ENCODE data around the gene MOB1B. TPM values are rescaled to one million over a fixed set of nuclear protein-coding genes. Genes with fewer than 3 reads are reported as not detected.

The MOB1B gene
- total RNA-seq, 1 donor, result 15.5 TPM

DNA sequence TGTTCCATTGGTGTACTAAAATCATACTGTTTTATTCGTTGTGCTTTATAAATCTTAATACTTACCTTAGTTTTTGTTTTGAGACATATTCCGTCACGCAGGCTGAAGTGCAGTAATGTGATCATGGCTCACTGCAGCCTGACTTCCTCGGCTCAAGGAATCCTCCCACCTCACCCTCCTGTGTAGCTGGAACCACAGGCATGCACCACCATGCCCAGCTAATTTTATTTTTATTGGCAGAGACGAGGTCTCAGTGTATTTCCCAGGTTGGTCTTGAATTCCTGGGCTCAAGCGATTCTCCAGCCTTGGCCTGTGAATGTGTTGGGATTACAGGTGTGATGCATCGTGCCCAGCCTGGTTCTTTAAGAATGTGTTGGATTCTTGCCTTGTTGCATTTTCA, 66.9 kb downstream of the MOB1B start:
- DNase-seq (ENCODE audit: low read depth), result no peak
- TF ChIP-seq CTCF (IDR thresholded peaks at IDR 0.05; ENCODE audit: insufficient read depth, low read depth, low read length), result no peak
- H3K4me3 ChIP-seq (ENCODE audit: low read depth, low read length), result no peak overlapping the region

DNA sequence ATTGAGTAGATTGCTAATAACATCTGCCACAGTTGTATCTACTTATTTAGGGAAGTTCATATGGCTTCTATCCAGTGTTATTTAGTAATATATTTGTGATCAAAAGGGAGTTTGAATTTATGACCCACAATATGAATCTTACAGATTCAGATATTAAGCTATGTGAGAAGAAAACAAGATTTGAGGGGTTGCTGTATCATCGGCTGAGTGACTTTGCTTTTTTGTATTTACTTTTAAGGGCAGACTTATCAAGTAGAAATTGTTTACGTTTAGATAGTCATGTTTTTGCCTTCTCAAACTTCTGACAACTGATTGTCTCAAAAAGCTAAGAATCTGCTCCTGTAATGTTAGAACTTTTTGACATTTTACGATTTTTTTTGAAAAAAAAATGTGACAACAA, 74.1 kb downstream of the MOB1B start:
- H3K4me3 ChIP-seq (ENCODE audit: low read depth, low read length), result no peak overlapping the region
- DNase-seq (ENCODE audit: low read depth), result no peak
- TF ChIP-seq CTCF (IDR thresholded peaks at IDR 0.05; ENCODE audit: insufficient read depth, low read depth, low read length), result no peak

- no peak for DNase-seq (ENCODE audit: low read depth)
- no peak overlapping the region for H3K4me3 ChIP-seq (ENCODE audit: low read depth, low read length)
- TF ChIP-seq CTCF (IDR thresholded peaks at IDR 0.05; ENCODE audit: insufficient read depth, low read depth, low read length), result no peak
Observed at GRCh38 chr4:70979445-70980008, 77.4 kb downstream of the MOB1B start.

DNA sequence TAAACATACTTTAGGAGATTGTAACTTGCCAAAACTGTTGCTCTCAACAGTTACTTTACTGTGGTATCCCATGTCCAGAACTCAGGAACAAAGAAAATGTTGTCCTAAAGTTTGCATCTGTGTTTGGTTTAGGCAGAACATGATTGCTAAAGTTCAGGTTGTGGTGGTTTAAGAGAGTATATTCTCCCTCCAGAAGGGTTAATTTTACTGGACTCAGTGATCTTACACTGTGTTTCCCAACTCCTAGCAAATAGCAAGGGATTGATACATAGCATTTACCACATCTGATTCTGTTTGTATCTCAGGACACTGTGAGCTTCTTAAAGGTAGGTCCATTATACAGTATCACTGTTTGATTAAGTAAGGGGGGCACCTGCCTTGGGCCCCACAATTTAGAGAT, 78.0 kb downstream of the MOB1B start:
- no peak for TF ChIP-seq CTCF (IDR thresholded peaks at IDR 0.05; ENCODE audit: insufficient read depth, low read depth, low read length)
- no peak overlapping the region for H3K4me3 ChIP-seq (ENCODE audit: low read depth, low read length)
- no peak for DNase-seq (ENCODE audit: low read depth)

GRCh38 chr4:70984106-70984505, 81.9 kb downstream of the MOB1B start:
- TF ChIP-seq CTCF (IDR thresholded peaks at IDR 0.05; ENCODE audit: insufficient read depth, low read depth, low read length), result no peak
- DNase-seq (ENCODE audit: low read depth), result no peak

DNA sequence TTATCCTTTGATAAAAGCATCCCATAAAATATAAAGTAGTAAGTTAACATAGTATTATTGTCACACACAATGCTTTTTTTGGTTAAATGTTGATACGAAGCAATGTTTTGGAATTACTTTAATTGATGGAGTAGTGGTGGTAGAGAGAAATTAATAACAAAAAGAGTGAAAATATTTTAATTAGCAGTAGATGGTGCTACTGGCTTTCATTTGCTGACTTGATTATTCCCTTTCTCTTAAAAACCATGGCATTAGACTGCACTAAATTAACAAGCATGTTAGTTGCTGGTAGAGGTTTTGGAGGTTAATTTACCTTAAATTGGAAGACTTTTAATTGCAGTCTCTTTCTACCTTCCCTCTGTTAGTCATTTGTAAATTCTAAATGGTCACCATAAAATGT, 82.4 kb downstream of the MOB1B start:
- no peak for TF ChIP-seq CTCF (IDR thresholded peaks at IDR 0.05; ENCODE audit: insufficient read depth, low read depth, low read length)
- no peak overlapping the region for H3K4me3 ChIP-seq (ENCODE audit: low read depth, low read length)
- DNase-seq (ENCODE audit: low read depth), result no peak

More at GRCh38 chr4:70984106-70984505, 81.9 kb downstream of the MOB1B start:
- H3K4me3 ChIP-seq (ENCODE audit: low read depth, low read length), result no peak overlapping the region

- no peak overlapping the region for H3K4me3 ChIP-seq (ENCODE audit: low read depth, low read length)
- TF ChIP-seq CTCF (IDR thresholded peaks at IDR 0.05; ENCODE audit: insufficient read depth, low read depth, low read length), result no peak
- DNase-seq (ENCODE audit: low read depth), result no peak
Observed at GRCh38 chr4:70991596-70991995, 89.4 kb downstream of the MOB1B start.

Measured in fibroblast of villous mesenchyme (primary cell).